ENCODE data around the gene NIPA2. TPM values are rescaled to one million over a fixed set of nuclear protein-coding genes. Genes with fewer than 3 reads are reported as not detected.

NIPA2 gene
- polyA plus RNA-seq, 4 donors = 54.9 to 68.5 (median 59.1) TPM

DNA sequence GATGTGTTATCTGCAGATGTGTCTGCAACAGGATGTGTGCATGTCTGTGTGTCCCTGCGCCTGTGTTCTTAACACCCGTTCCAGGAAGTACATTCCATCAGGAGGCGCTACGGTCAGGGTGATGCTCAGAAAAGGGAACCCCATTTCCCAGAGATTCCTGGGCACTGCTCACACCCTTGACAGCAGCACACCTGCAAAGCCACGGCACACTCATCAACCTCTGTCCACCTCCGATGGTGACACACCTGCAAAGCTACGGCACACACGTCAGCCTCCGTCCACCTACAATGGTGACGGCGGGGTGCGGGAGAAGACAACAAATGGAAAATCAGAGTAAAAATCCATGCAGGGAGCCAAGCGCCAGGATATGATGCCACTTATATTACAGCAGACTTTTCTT is 55.4 kb downstream of the NIPA2 start:
- DNase-seq (ENCODE audit: low read depth in 4 of 4, low spot score in 3 of 4) = no peak

- DNase-seq (ENCODE audit: low read depth in 4 of 4, low spot score in 3 of 4) = no peak
These were observed 57.2 kb downstream of the NIPA2 start for GRCh38 chr15:22895465-22896190.

DNA sequence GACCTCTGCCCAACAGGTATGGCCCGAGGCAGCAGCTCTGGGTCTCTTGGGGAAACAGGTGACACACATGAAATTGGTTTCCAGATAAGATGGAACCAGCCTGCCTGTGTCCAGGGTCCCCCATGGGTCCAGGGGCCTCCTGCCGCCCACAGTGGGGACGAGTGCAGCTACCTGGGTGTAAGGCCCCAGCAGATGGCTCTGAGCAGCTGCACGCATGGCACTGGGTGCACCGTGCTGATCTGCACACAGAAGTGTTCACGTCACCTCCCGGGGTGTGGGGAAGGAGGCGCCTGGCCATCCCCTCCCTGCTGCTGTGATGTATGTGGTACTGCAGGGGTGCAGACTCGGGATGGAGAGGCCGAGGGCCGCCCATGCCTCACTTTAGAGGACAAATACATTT is 63.6 kb downstream of the NIPA2 start:
- no peak for DNase-seq (ENCODE audit: low read depth in 4 of 4, low spot score in 3 of 4)

DNA sequence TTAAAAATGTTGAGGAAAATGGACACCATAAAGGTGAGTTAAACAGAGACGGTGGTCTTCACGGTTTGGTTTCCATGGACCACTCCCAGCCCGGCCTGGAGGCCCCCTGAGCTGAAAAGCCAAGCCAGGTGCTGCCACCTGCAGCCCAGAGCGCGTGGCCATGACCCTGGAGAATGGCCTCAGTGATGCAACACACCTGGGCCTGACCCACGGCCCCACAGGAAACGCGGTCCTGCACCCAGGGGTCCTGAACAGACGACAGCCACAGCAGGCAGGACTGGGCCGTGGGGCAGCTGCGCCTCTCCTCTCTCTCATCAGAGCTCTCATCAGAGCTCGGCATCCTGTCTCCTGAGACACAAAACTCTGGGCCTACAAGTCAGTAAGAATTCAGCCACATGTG is 64.1 kb downstream of the NIPA2 start:
- no peak for DNase-seq (ENCODE audit: low read depth in 4 of 4, low spot score in 3 of 4)

DNA sequence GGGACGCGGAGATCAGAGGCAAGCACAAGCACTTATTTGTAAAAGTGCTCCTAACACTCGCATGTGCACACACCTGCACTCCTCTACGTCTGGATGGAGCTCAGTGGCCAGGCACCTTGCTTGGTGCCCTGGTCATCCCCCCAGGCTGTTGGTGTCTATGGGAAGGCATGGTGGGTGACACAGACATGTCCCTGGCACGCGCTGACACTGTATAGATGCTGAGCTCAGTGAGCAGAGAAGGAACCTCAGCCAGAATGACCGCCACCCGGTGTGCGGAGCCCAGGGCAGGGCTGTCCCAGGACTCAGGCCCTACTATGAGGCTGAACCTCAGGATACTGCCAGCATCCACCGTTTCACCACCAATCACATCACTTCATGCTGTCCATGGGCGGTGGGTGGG is 64.5 kb downstream of the NIPA2 start:
- DNase-seq (ENCODE audit: low read depth in 4 of 4, low spot score in 3 of 4) = no peak

- no peak for DNase-seq (ENCODE audit: low read depth in 4 of 4, low spot score in 3 of 4)
These were observed 65.0 kb downstream of the NIPA2 start for GRCh38 chr15:22903427-22903826.

DNA sequence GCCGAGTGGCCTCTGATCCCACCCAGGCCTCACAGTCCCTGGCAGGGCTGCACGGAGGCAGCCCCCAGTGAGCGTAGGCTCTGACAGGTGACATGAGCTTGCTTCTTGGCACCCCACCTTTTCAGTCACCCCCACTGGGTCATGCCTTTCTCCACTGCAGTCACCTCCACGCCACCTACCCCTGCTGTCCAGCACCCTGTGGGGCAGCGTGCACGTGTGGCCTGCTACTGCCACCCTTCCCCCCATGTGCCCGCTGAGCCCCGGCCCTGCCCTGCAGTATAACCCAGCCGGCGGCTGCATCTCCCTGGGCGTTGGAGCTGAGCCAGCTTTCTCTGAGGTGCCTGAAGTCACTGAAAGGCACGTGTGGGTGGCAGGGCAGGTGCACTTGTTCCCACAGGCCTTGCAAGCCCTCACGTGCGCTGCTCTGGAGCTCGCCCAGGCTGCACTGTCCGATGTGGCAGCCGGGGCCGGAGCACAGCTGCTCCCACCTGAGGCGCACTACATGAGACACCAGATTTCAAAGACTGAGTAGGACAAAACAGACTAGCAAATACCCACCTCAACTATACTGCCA is 65.6 kb downstream of the NIPA2 start:
- DNase-seq (ENCODE audit: low read depth in 4 of 4, low spot score in 3 of 4) = no peak

DNA sequence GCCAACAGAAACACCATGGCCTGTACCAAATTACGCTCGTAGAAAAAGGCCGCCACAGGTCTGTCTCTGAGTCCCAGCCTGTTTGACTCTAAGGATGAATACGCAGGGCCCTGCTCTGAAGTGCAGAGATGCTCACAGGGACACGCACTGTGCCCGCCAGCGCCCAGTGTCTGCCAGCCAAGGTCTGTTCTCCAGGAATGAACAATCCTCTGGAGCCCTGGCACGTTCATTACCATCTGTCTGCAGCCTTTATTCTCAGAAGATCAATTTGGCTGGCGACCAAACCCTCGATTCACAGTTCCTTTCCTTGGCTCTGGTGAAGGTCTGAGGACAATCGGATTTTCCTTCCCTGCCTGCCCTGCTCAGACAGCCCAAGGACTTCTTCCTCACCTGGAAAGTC is 66.3 kb downstream of the NIPA2 start:
- DNase-seq (ENCODE audit: low read depth in 4 of 4, low spot score in 3 of 4) = no peak

DNA sequence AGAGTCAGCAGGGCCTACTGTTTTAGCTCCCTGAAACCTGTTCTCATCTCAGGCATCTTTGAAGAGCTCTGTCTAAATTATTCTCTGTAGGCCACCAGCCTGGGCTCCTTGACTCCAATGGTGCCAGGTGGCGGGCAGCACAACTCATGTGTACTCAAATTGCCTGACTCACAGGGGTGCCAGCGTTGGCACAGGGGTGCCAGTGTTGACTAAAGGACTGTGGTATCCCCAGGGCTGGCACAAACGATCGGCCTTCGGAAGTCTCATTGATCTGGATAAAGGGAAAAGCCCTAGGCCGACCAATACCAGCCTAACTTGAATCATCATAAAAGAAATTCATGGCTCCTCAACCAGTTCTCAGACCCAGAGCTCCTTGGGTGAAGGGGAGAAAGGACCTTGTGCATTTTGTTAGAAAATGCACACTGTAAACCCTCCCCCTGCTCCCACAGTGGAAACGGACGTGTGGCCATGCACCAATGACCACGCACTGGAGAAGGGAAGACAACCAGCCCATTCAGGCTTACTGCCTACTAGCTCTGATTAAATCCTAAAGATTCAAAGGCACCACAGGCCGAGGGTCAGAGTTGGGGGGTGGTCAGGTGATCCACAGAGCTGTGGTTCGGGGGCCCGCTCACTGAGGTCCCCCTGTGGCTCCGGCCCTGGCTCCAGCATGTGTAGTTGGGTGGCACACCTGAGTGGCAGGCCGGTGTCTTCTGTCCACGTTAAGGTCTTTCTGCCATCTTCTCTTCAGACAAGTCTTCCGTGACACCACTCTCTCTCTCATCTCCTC is 68.9 kb downstream of the NIPA2 start:
- DNase-seq (ENCODE audit: low read depth in 4 of 4, low spot score in 3 of 4) = no peak

GRCh38 chr15:22908830-22909229 is 70.4 kb downstream of the NIPA2 start:
- DNase-seq (ENCODE audit: low read depth in 4 of 4, low spot score in 3 of 4) = no peak

GRCh38 chr15:22911306-22911705 is 72.8 kb downstream of the NIPA2 start:
- no peak for DNase-seq (ENCODE audit: low read depth in 4 of 4, low spot score in 3 of 4)

DNA sequence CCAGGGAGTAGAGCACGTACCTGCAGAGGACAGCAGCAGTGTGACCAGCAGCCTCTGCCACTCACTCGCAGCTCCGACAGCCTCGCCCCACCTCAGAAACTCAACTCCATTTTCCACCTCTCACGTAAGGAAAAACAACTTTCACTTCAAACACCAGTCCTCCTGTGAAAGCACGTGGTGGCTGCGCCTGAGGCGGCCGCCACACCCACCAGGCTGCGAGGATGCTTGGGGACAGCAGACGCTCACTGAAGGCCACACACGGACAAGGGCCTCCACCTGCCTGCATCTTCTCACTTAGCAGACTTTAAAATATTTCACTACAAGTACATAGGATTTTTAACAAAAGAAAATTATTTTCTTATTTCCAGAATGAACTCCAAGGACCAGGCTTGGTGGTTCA is 73.8 kb downstream of the NIPA2 start:
- DNase-seq (ENCODE audit: low read depth in 4 of 4, low spot score in 3 of 4) = no peak

GRCh38 chr15:22913646-22914380 is 75.3 kb downstream of the NIPA2 start:
- DNase-seq (ENCODE audit: low read depth in 4 of 4, low spot score in 3 of 4) = no peak

- DNase-seq (ENCODE audit: low read depth in 4 of 4, low spot score in 3 of 4) = no peak
These were observed 77.5 kb downstream of the NIPA2 start for GRCh38 chr15:22915866-22916515.

DNA sequence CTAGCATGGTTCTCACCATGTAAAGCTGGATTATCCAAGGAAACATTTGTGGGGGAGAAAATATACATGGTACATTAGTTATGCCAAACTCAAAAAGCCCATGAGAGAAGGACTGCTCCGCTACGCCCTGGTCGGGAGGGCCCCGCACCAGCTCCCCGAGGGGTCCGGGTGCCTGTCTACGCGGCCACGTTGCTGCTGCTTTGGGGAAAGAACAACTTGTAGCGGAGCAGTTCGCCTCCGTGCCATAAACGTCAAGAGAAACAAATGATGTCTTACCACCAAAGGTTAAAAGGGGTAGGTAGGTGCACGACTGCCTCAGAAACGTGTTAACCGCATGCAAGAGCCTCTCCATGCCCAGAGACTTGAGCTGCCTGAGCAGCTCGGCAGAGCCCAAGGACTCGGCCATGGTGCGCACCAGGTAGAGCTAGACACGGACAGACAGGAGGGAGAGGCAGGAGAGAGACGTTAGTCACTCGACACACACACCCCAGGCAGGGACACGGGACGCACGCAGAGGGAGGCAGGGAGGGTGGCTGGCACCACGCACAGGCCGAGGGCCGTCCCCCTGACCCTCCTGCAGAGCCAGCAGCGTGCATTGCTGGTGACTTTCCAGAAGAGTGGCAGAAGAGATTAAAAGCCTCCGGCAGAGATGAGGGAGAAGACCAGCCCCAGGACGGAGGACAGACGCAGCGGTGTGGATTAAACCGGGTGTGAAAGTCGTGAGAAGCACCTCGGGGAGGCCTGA is 78.3 kb downstream of the NIPA2 start:
- no peak for DNase-seq (ENCODE audit: low read depth in 4 of 4, low spot score in 3 of 4)

DNA sequence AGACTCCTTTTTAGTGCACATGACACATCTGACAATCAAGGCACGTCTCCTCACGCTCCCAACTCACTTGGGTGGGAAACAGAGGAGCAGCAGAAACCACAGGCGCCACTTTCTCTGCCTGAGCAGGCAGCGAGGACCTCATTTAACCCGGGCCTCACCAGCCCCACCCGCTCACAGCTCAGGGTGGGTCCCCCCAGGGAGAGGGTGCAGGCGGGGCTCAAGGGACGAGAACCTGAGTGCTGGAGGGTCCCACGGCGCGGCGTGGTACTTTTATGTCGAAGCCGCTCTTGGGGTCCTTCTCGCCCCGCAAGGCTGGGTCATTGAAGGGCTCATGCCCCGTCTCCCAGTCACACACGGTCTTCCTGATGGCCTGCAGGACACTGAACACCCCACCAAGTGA is 79.1 kb downstream of the NIPA2 start:
- no peak for DNase-seq (ENCODE audit: low read depth in 4 of 4, low spot score in 3 of 4)

Measured in left renal pelvis (tissue), 4 donors.